Renal cortex interstitium (tissue), 11 donors: ENCODE data around the gene PTPRN2. TPM values are rescaled to one million over a fixed set of nuclear protein-coding genes. Genes with fewer than 3 reads are reported as not detected.
"Not testable (repeated sequence)": the region's sequence is repeated elsewhere in the genome, so short reads cannot be mapped to it uniquely, and the experiment has no call there.

Experiments used
- DNase-seq, 11 donors: peaks; one replicate each; pipeline ENCODE4 v3.0.0-alpha.2; 2013; ENCODE audit warnings: low read depth in 9 of 11, low spot score in 4 of 11; ENCODE audit errors: extremely low read depth in 1 of 11
- polyA plus RNA-seq, 3 donors: library from polyadenylated mRNA; unstranded; fragments of 120-200 nt; gene quantifications; one replicate each; pipeline ENCODE4 v1.2.1, GENCODE V29; 2013; ENCODE audit not compliant: insufficient read length in 3 of 3

PTPRN2 gene
- polyA plus RNA-seq, 3 donors, result 6.0 to 7.7 (median 7.2) TPM

- no peak for DNase-seq
Observed at GRCh38 chr7:158240801-158241200, 346.8 kb downstream of the PTPRN2 start.

GRCh38 chr7:158239290-158239981 is 348.2 kb downstream of the PTPRN2 start:
- DNase-seq, result peak in 4 of 11 donors; percentile 7 to 25 (median 18)

- DNase-seq, result no peak
Observed at GRCh38 chr7:158238616-158239289, 348.9 kb downstream of the PTPRN2 start.

- DNase-seq, result no peak
Observed at GRCh38 chr7:158237672-158238335, 349.8 kb downstream of the PTPRN2 start.

GRCh38 chr7:158236400-158236799 is 351.2 kb downstream of the PTPRN2 start:
- DNase-seq, result no peak

GRCh38 chr7:158235862-158236261 is 351.8 kb downstream of the PTPRN2 start:
- DNase-seq, result no peak

GRCh38 chr7:158229945-158230344 is 357.7 kb downstream of the PTPRN2 start:
- no peak for DNase-seq

- no peak for DNase-seq
Observed at GRCh38 chr7:158228986-158229385, 358.6 kb downstream of the PTPRN2 start.

- DNase-seq, result no peak
Observed at GRCh38 chr7:158228131-158228530, 359.5 kb downstream of the PTPRN2 start.

GRCh38 chr7:158227258-158227984 is 360.2 kb downstream of the PTPRN2 start:
- no peak for DNase-seq

DNA sequence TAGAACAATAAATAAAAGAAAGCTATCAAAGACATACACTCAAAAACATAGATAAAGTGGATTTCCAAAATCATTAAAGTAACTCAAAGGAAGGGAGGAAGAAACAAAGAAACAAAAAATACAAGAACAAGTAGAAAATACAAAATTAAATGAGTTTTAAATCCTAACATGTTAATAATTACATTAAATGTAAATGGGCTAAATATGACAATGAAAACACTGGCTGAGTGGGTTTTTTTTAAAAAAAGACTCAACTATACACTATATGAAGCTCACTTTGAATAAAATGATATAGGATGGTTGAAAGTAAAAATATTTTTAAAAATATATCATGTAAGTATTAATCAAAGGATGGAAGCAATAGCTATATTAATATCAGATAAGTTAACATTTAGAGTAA is 371.4 kb downstream of the PTPRN2 start:
- no peak for DNase-seq

DNA sequence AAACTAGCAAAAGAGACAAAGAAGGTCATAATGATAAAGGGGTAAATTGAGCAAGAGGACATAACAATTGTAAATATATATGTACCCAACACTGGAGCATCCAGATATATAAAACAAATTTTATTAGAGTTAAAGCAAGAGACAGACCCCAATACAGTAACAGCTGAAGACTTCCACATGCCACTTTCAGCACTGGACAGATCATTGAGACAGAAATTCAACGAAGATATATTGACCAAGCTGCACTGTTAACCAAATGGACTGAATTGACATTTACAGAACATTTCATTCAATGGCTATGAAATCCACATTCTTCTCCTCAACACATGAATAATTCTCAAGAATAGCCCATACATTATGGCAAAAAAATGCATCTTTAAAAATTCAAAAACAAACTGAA is 378.2 kb downstream of the PTPRN2 start:
- DNase-seq, result no peak

- DNase-seq, result no peak
Observed at GRCh38 chr7:158206341-158206740, 381.3 kb downstream of the PTPRN2 start.

DNA sequence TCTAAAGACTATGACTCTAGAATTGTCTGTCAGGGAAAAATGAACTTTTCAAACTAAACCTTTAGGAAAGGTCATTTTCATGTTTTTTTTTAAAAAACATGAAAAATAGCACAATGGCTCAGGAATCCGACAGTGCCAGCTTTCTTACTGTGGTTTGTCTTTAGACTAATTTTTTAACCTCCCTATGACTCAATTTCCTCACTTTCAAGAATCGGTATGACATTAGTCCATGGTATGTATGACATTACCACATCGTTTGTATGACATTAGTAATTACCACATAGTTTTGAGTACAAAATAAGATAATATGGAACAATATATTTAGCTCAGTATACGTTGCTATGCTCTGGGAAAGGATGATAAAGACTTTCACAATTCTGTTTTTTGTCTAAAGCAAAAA is 383.2 kb downstream of the PTPRN2 start:
- DNase-seq, result no peak

- DNase-seq, result not testable (repeated sequence)
Observed at GRCh38 chr7:158203948-158204347, 383.7 kb downstream of the PTPRN2 start.

DNA sequence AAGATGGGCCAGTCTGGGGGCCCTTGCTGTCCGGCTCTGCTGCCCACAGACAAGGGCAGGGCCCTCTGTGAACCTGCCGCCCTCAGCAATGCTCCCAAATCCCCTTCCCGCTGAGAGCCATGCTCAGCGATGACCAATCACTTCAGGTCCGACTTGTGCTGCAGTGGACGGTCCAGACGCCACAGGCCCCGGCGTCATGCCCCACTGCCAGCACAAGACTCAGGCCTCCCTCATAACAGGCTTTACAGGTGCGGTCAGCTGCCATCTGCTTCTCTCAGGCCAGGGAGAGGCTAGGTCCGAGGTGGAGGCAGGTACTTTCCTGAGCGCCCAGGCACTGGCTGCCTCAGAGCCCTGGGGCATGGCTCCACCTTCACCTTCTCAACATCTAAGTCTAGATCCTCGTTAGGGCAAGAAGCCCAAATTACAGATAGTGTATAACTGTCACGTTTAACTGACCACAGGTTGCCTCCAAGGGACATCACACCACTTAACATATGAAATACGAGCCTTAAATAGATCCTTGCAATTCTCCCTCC is 393.2 kb downstream of the PTPRN2 start:
- DNase-seq, result no peak

GRCh38 chr7:158193446-158193845 is 394.2 kb downstream of the PTPRN2 start:
- no peak for DNase-seq

DNA sequence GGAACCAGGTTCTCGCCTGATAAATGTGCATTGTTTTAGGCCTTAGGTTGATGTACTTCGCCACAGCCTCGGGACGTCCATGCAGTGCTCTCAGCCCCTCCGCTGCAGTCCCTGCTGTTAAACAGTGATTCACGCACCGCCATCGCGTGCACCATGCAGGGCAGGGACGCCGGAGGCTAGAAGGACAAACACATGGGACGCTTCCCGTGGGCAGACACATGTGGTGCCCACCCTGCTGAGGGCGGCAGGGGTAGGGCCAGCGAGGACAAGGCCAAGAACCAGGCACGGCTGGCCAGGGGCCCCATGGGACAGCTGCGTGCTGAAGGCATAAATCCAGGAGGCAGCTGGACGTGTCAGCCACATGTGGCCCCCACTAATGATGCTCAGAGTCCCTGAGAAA is 394.7 kb downstream of the PTPRN2 start:
- DNase-seq, result no peak

GRCh38 chr7:158192184-158192835 is 395.3 kb downstream of the PTPRN2 start:
- no peak for DNase-seq
